ENCODE data around the gene PAFAH2. TPM values are rescaled to one million over a fixed set of nuclear protein-coding genes. Genes with fewer than 3 reads are reported as not detected.

PAFAH2 gene
- 12.8 and 22.3 TPM in 2 replicates for total RNA-seq (2022)
- Bru-seq, nascent RNA, result percentile 59 among the genes with signal in this experiment
- percentile 73 among the genes with signal in this experiment for BruChase-seq, experiment 1, labeled RNA remaining after a 6-hour chase
- percentile 67 among the genes with signal in this experiment for BruChase-seq, experiment 2, labeled RNA remaining after a 2-hour chase
- long read RNA-seq, transcript PAFAH2-201 (11 exons, 3,581 nt), result major isoform, 28 of 51 reads
- long read RNA-seq, partial matches to known transcripts, result 2 of 51 reads
- long read RNA-seq, other reads (novel, unspliced or antisense), result 21 of 51 reads

DNA sequence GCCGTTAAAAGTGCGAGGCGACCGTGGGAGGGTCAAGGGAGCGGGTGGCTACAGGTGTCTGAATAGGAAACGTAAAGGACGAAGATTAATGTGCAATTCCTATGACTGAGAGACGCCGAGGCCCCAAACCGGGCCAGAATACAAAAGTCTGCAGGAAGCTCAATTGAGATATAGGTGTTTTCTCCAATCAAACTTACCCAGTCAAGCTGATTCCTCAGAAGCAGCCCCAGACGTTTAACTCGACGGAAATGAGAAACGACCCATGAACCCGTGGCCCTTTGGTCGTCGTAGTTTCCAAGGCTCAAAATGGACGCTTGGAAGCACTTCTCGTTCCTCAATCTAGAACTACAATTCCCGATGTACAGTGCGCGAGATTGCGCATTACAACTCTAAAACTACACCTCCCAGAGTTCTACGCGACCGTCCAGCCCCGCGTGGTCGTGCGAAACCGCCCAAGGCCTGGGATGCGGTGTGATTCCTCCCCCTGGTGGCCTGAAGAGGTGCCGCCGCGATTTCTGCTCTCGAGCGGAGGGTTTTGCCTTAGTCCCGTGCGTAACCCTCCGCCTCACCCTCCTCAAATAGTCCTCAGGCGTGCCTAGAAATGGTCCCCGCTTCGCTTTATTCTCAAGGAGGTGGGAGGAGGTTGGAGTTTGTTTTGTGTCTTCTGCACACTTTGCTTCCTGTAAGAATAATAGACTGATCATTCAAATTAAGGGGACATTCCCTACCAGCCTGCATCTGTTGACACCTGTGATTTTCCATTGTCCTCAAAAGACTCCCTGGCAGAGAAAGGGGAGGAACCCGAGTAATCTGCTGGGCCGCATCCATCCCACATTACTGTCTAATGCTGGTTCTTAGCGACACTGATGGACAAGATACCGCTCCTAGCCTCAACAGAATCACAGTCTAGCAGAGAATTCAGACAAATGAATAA, at the start of gene PAFAH2:
TSS of gene PAFAH2 (minus strand) at position 236 of the 934 bp plus-strand sequence. CDS start 7,247 bp downstream, outside the sequence.
- peak within 1 kb of the TSS; percentile 94 for H3K4me3 Mint-ChIP-seq (ENCODE audit: unreplicated experiment)
- ChIA-PET CTCF (interaction anchor here (0.6 to 8.0 kb wide), 34 partner anchors 9 to 749 kb away, joined by 3 to 106 read pairs (median 4); partner anchors contain the start of genes MTFR1L and STMN1), POLR2A (interaction anchor here (0.6 to 5.6 kb wide), 26 partner anchors 12 to 320 kb away, joined by 3 to 39 read pairs (median 5); partner anchors contain the start of genes MTFR1L, PAQR7, PDIK1L and STMN1)
- intact Hi-C loops (cut with micrococcal nuclease), result loop anchor here (1.0 to 5.0 kb wide), 4 partner anchors 93 to 176 kb away; no protein-coding TSS in a partner anchor
- TF ChIP-seq, protein P1, sequence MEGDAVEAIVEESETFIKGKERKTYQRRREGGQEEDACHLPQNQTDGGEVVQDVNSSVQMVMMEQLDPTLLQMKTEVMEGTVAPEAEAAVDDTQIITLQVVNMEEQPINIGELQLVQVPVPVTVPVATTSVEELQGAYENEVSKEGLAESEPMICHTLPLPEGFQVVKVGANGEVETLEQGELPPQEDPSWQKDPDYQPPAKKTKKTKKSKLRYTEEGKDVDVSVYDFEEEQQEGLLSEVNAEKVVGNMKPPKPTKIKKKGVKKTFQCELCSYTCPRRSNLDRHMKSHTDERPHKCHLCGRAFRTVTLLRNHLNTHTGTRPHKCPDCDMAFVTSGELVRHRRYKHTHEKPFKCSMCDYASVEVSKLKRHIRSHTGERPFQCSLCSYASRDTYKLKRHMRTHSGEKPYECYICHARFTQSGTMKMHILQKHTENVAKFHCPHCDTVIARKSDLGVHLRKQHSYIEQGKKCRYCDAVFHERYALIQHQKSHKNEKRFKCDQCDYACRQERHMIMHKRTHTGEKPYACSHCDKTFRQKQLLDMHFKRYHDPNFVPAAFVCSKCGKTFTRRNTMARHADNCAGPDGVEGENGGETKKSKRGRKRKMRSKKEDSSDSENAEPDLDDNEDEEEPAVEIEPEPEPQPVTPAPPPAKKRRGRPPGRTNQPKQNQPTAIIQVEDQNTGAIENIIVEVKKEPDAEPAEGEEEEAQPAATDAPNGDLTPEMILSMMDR (IDR thresholded peaks at IDR 0.05; ENCODE audit: unreplicated experiment), result peak; percentile 94
- H3K36me3 Mint-ChIP-seq (ENCODE audit: insufficient read depth, unreplicated experiment), result peaks cover 7% of the 10 kb centered on the region
- BruUV-seq (replicated peaks), result TSS peak; percentile 39
- peaks cover 7% of the 10 kb centered on the region for H3K4me1 Mint-ChIP-seq (ENCODE audit: insufficient read depth, unreplicated experiment)
- no peaks in the 10 kb centered on the region for H3K9me3 Mint-ChIP-seq (ENCODE audit: unreplicated experiment)
- H3K27me3 Mint-ChIP-seq (ENCODE audit: insufficient read depth, unreplicated experiment), result no peaks in the 10 kb centered on the region
- peak within 1 kb of the TSS; percentile 94 for H3K27ac Mint-ChIP-seq (ENCODE audit: low read depth, unreplicated experiment)
- peak; percentile 99 for DNase-seq (ENCODE audit: unreplicated experiment)

DNA sequence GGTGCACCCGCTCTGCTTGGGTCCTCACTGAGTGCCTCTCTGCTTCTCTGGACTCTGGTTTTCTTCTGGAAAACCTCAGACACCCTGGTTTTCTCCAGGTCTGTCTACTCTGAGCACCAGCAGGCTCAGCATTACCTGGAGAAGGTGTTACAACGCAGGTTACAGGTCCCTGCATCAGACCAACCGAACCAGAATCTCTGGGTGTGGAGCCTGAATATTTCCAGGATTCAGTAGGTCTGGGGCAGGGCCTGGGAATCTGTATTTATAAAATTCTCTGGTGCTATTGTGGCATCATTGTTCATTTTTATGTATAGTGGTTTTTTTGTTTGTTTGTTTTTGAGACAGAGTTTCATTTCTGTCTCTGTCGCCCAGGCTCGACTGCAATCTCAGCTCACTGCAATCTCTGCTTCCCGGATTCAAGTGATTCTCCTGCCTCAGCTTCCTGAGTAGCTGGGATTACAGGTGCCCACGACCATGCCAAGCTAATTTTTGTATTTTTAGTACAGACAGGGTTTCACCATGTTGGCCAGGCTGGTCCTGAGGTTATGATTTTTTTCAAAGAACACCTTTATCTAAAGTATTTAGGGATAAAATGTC, 49.5 kb upstream of the PAFAH2 start:
- POLR2A ChIA-PET, result no interaction called here
- intact Hi-C loops (cut with micrococcal nuclease), result no loop called here
- H3K4me1 Mint-ChIP-seq (ENCODE audit: insufficient read depth, unreplicated experiment), result no peaks in the 10 kb centered on the region

DNA sequence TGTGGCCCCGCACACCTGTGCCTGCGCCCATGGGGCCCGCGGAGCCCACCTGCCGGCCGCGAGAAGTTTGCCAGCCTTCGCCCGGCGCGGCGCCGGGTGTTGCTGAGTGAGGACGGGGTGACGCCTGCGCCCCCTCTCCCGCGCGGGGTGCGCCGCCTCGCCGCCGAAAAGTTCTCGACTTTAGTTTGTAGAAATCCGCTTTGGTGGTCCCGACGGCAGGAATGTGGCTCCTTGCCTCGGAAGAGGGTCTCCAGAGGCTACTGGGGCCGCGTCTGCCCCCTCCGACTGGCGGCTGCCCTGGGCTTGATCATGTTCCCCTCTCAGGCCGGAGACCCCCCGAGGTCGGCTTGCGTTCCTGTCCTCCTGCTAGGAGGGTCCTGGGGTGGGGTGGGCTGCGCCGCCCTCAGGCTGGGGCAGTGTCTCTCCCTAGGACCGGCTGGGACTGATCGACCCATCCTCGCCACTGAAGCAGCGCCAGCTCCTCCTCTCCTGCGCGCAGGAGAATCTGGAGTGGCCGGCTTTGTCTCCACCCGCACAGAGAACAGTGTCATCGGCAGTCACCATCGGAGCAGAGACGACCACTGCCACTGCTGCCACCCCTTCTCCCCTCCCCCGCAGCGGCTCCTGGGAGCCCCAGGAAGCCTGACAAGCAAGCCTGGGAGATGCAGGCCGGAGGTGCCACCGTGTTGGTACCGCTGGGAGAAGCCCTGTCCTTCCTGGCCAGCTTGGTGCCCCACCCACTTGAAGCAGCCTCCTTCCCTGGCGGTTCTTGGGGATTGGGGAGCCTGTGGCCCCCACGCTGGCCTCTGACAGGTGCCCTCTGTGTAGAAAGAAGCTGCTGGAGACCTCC, 48.6 kb upstream of the PAFAH2 start:
- intact Hi-C loops (cut with micrococcal nuclease), result no loop called here
- no peak for DNase-seq (ENCODE audit: unreplicated experiment)
- ChIA-PET POLR2A (no interaction called here), CTCF (interaction anchor here (0.7 to 1.4 kb wide), 4 partner anchors 10 to 55 kb away, joined by 3 to 7 read pairs (median 3); no protein-coding TSS in a partner anchor)
- no peak overlapping the region for H3K27ac Mint-ChIP-seq (ENCODE audit: low read depth, unreplicated experiment)
- H3K9me3 Mint-ChIP-seq (ENCODE audit: unreplicated experiment), result no peaks in the 10 kb centered on the region
- no peaks in the 10 kb centered on the region for H3K4me1 Mint-ChIP-seq (ENCODE audit: insufficient read depth, unreplicated experiment)
- H3K4me3 Mint-ChIP-seq (ENCODE audit: unreplicated experiment), result no peak overlapping the region
- BruUV-seq (replicated peaks), result no TSS peak
- peaks cover 51% of the 10 kb centered on the region for H3K27me3 Mint-ChIP-seq (ENCODE audit: insufficient read depth, unreplicated experiment)
- TF ChIP-seq, protein P1 (IDR thresholded peaks at IDR 0.05; ENCODE audit: unreplicated experiment), result no peak
- no peaks in the 10 kb centered on the region for H3K36me3 Mint-ChIP-seq (ENCODE audit: insufficient read depth, unreplicated experiment)

More for the DNA sequence above, 49.5 kb upstream of the PAFAH2 start:
- CTCF ChIA-PET, result interaction anchor here (1.2 kb wide), 1 partner anchor 11 kb away, joined by 7 read pairs; no protein-coding TSS in a partner anchor
- H3K27me3 Mint-ChIP-seq (ENCODE audit: insufficient read depth, unreplicated experiment), result peaks cover 51% of the 10 kb centered on the region
- H3K36me3 Mint-ChIP-seq (ENCODE audit: insufficient read depth, unreplicated experiment), result no peaks in the 10 kb centered on the region
- no peak for DNase-seq (ENCODE audit: unreplicated experiment)
- H3K27ac Mint-ChIP-seq (ENCODE audit: low read depth, unreplicated experiment), result no peak overlapping the region
- no peak overlapping the region for H3K4me3 Mint-ChIP-seq (ENCODE audit: unreplicated experiment)
- TF ChIP-seq, protein P1 (IDR thresholded peaks at IDR 0.05; ENCODE audit: unreplicated experiment), result no peak
- H3K9me3 Mint-ChIP-seq (ENCODE audit: unreplicated experiment), result no peaks in the 10 kb centered on the region
- BruUV-seq (replicated peaks), result no TSS peak

All from MCF 10A (cell line).